GM23248 (cell line): ENCODE measurements around the gene WDR64.
"Not testable (repeated sequence)": the region's sequence is repeated elsewhere in the genome, so short reads cannot be mapped to it uniquely, and the experiment has no call there.

Experiments
- EZH2 ChIP-seq: fragments of 200-600 bp; sonication (generic); IDR thresholded peaks from 2 replicates; pipeline ENCODE4 v1.6.1; 2018; ENCODE audit warnings: antibody characterized with exemption, mild to moderate bottlenecking; ENCODE audit not compliant: insufficient read depth, poor library complexity, severe bottlenecking
- EZH2phosphoT487 ChIP-seq: fragments of 200-600 bp; sonication (generic); IDR thresholded peaks from 2 replicates; pipeline ENCODE4 v1.6.1; 2018; ENCODE audit warnings: antibody characterized with exemption, moderate library complexity, mild to moderate bottlenecking, low read depth; ENCODE audit not compliant: insufficient read depth

DNA sequence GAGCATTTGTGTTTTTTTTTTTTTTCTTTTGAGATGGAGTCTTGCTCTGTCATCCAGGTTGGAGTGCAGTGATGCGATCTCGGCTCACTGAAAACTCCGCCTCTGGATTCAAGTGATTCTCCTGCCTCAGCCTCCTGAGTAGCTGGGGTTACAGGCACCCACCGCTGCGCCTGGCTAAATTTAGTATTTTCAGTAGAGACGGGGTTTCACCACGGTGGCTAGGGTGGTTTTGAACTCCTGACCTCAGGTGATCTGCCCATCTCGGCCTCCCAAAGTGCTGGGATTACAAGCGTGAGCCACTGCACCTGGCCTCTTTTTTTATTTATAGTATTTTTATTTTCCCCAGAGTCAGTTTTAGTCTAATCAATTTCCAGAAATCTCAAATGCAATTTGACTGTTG, 174.5 kb downstream of the WDR64 start:
- not testable (repeated sequence) for TF ChIP-seq EZH2phosphoT487, EZH2
